Subcutaneous abdominal adipose tissue (tissue), 5 donors: ENCODE results near the gene LRRC7.

Experiments used
- H3K27ac ChIP-seq: one replicate; pipeline ENCODE4 v1.7.0; 2013; ENCODE audit warnings: low read depth, mild to moderate bottlenecking, inconsistent platforms, low read length, moderate library complexity
- H3K27me3 ChIP-seq, 5 donors: one replicate each; pipeline ENCODE4 v1.7.0; 2013; ENCODE audit warnings: low read length in 5 of 5, inconsistent platforms in 1 of 5; ENCODE audit not compliant: control insufficient read depth in 5 of 5, insufficient read depth in 4 of 5
- H3K36me3 ChIP-seq, 5 donors: one replicate each; pipeline ENCODE4 v1.7.0; 2013; ENCODE audit warnings: low read length in 5 of 5; ENCODE audit not compliant: control insufficient read depth in 5 of 5, insufficient read depth in 5 of 5
- H3K4me1 ChIP-seq, 5 donors: one replicate each; pipeline ENCODE4 v1.7.0; 2013; ENCODE audit warnings: low read length in 5 of 5, mild to moderate bottlenecking in 3 of 5, moderate library complexity in 1 of 5; ENCODE audit not compliant: control insufficient read depth in 5 of 5, insufficient read depth in 5 of 5
- H3K4me3 ChIP-seq, 5 donors: one replicate each; pipeline ENCODE4 v1.7.0; 2013; ENCODE audit warnings: low read length in 5 of 5, low read depth in 1 of 5
- H3K9ac ChIP-seq, 5 donors: one replicate each; pipeline ENCODE4 v1.7.0; 2013; ENCODE audit warnings: low read length in 5 of 5, mild to moderate bottlenecking in 4 of 5, moderate library complexity in 3 of 5
- H3K9me3 ChIP-seq, 5 donors: one replicate each; pipeline ENCODE4 v1.7.0; 2013; ENCODE audit warnings: low read length in 5 of 5; ENCODE audit not compliant: control insufficient read depth in 5 of 5
- donor health status: healthy.
- donor health status: healthy.
- donor health status: healthy.
- donor health status: healthy.
- donor health status: healthy.

The LRRC7 gene

DNA sequence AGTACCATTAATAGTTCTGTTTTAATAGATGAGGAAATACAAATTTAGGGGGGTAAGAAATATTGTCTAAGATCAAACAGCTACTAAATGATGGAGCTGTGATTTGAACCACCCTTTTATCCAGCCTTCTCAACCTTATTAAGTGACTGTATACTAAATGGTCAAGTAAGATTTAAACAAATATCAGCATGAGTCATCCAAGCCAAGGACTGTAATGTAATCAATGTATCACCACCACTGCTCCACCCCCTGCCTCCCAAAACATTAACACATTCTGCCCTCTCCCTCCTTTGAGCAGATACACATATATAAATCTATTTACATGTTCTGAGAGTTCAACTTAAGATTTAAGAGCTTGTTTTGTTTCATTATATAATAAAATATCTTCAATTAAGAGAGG is 578.8 kb downstream of the LRRC7 start:
- Histone ChIP-seq H3K9ac (no peak overlapping the region), H3K9me3 (no peaks in the 10 kb centered on the region), H3K4me3 (no peak overlapping the region), H3K36me3 (peaks cover 8 to 29% (median 22%) of the 10 kb centered on the region in 5 donors), H3K27me3 (no peaks in the 10 kb centered on the region), H3K27ac (no peak overlapping the region), H3K4me1 (peaks cover 0 to 2% (median 0%) of the 10 kb centered on the region in 5 donors)

DNA sequence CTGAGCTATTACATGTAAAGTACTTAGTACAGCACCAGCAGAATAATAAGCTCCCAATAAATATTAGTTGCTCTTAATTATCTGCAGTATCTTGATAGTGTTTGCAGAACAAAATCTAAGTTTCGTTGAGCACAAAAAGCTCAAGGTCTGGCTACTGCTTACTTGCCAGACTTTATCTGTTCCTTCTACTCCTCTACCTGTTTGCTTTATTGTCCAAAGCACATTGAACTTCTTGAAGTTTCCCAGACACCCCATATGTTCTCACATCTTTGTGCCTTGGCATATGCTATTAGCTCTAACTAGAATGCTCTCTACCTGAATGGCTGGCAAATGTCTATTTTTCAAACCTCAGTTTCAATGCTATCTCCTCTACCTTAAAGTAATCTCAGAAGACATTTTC is 582.7 kb downstream of the LRRC7 start:
- Histone ChIP-seq H3K9me3 (no peaks in the 10 kb centered on the region), H3K9ac (no peak overlapping the region), H3K4me3 (no peak overlapping the region), H3K27ac (no peak overlapping the region), H3K4me1 (no peaks in the 10 kb centered on the region), H3K27me3 (no peaks in the 10 kb centered on the region), H3K36me3 (peaks cover 10 to 31% (median 23%) of the 10 kb centered on the region in 5 donors)

- Histone ChIP-seq H3K27ac (no peak overlapping the region), H3K4me3 (no peak overlapping the region), H3K36me3 (peaks cover 3 to 26% (median 13%) of the 10 kb centered on the region in 5 donors), H3K9me3 (no peaks in the 10 kb centered on the region), H3K9ac (no peak overlapping the region), H3K27me3 (no peaks in the 10 kb centered on the region), H3K4me1 (no peaks in the 10 kb centered on the region)
These were observed 586.0 kb downstream of the LRRC7 start for GRCh38 chr1:70153739-70154138.

DNA sequence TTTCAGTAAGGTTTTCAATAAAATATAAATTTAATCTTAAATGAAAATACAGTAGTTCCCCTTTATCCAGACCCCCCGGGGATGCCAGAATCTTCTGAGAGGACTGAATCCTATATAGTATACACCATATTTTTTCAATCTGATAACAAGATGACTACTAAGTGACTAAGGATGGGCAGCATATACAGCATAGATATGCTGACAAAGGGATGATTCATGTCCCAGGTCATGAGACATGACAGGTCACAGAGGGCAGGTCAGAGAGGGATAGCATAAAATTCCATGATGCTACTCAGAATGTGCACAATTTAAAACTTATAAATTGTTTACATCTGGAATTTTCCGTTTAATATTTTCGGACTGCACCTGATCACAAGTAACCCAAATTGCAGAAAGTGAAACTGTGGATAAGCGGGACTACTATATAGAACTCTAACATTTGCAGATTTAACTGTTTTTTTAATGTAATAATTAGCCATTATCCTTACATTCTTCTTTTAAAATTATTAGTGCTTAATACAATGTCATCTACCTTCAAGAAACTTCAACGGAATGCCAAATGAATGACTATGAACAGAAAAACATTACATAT is 588.9 kb downstream of the LRRC7 start:
- no peak overlapping the region for H3K9ac ChIP-seq
- no peaks in the 10 kb centered on the region for H3K4me1 ChIP-seq
- H3K9me3 ChIP-seq: no peaks in the 10 kb centered on the region
- H3K27ac ChIP-seq: no peak overlapping the region
- H3K36me3 ChIP-seq: peaks cover 0 to 16% (median 5%) of the 10 kb centered on the region in 5 donors
- H3K4me3 ChIP-seq: no peak overlapping the region
- no peaks in the 10 kb centered on the region for H3K27me3 ChIP-seq

DNA sequence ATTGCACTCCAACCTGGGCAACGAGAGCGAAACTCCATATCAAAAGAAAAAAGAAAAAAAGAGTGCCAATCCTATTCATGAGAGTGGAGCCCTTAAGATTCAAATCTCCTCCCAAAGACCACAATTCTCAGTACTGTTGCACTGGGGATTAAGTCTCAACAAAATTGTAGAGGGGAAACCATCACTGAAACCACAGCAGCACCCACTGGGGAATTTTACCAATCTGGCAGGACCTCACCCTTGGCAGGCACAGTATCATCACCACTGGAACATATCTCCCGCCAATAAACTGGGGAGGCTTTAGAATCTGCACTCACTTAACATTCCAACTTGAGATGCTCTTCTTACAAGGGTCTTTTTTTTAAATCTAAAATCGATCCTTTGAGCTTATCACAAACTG is 596.6 kb downstream of the LRRC7 start:
- Histone ChIP-seq H3K27ac (no peak overlapping the region), H3K9me3 (no peaks in the 10 kb centered on the region), H3K4me1 (no peaks in the 10 kb centered on the region), H3K27me3 (no peaks in the 10 kb centered on the region), H3K36me3 (peaks cover 0 to 20% (median 9%) of the 10 kb centered on the region in 5 donors), H3K4me3 (no peak overlapping the region), H3K9ac (no peak overlapping the region)

- no peaks in the 10 kb centered on the region for H3K4me1 ChIP-seq
- H3K9ac ChIP-seq: no peak overlapping the region
- peaks cover 7 to 32% (median 10%) of the 10 kb centered on the region in 5 donors for H3K36me3 ChIP-seq
- no peaks in the 10 kb centered on the region for H3K27me3 ChIP-seq
- H3K27ac ChIP-seq: no peak overlapping the region
- H3K9me3 ChIP-seq: no peaks in the 10 kb centered on the region
- H3K4me3 ChIP-seq: no peak overlapping the region
These were observed 600.6 kb downstream of the LRRC7 start for GRCh38 chr1:70168283-70168682.

DNA sequence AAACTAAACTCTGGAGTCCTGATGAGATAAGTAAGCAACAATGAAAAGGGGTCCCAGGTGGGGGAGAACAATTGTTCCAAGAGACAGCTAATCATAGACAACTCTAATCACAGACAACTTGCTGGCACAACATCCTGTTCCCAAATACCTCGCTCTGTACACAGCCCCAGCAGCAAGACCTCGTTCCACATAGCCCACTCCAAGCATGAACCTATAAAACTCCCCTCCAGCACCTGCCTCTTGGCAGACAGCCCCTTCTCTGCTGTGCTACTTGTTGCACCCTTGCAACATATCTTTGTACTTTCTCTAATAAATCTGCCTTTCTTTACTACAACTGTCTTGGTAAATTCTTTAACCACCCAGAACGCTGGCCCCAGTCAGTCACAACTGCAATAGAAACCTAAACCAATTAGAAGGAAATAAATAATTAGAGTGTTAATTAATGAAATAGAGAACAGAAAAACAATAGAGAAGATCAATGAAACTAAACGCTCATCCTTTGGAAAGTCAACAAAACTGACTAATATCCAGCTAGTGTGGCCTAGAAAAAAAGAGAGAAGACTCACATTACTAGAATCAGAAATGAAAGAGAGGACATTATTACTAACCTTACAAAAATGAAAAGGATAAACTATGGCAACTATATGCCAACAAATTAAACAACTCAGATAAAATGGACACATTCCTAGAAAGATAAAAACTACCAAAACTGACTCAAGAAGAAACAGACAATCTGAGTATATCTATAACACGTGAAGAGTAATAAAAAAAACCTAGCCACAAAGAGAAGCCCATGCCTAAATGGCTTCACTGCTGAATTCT is 601.5 kb downstream of the LRRC7 start:
- Histone ChIP-seq H3K4me3 (no peak overlapping the region), H3K9ac (no peak overlapping the region), H3K36me3 (peaks cover 6 to 30% (median 9%) of the 10 kb centered on the region in 5 donors), H3K9me3 (no peaks in the 10 kb centered on the region), H3K27me3 (no peaks in the 10 kb centered on the region), H3K4me1 (no peaks in the 10 kb centered on the region), H3K27ac (no peak overlapping the region)

DNA sequence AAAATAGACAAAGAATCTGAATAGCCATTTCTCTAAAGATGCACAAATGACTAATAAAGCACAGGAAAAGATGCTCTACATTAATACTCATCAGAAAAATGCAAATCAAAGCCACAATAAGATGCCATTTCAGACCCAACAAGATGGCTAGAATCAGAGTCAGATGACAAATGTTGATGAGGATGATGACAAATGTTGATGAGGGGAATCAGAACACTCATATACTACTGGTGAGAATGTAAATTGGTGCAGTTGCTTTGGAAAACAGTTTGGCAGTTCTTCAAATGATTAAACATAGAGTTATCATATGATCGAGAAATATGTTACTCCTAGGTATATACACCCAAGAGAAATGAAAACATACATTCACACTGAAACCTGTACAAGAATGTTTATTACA is 603.8 kb downstream of the LRRC7 start:
- no peak overlapping the region for H3K4me3 ChIP-seq
- no peaks in the 10 kb centered on the region for H3K27me3 ChIP-seq
- no peaks in the 10 kb centered on the region for H3K9me3 ChIP-seq
- H3K9ac ChIP-seq: no peak overlapping the region
- H3K36me3 ChIP-seq: peaks cover 4 to 33% (median 14%) of the 10 kb centered on the region in 5 donors
- H3K27ac ChIP-seq: no peak overlapping the region
- no peaks in the 10 kb centered on the region for H3K4me1 ChIP-seq
